DND-41 (cell line): ENCODE measurements around the gene MAP2K5.

ENCODE experiments used
- ATAC-seq: fragments of 200-7000 bp; cut with Tn5 transposase; 3 replicates; pipeline ENCODE4 v1.9.1; 2021; ENCODE audit warnings: low read depth; ENCODE audit not compliant: insufficient read depth
- DNase-seq: peaks from one replicate; pipeline ENCODE4 v3.0.0-alpha.2; 2020
- H2AFZ ChIP-seq: 2 replicates; pipeline ENCODE4 v1.6.0; 2012; ENCODE audit warnings: low read depth, low read length
- H3K27ac ChIP-seq: 2 replicates; pipeline ENCODE4 v1.5.1; 2012; ENCODE audit warnings: low read length, inconsistent platforms
- H3K27me3 ChIP-seq: fragments of 200-600 bp; sonication (generic); 2 replicates; pipeline ENCODE4 v1.6.0; 2012; ENCODE audit warnings: low read length, mild to moderate bottlenecking, inconsistent platforms; ENCODE audit not compliant: insufficient read depth, poor library complexity
- H3K36me3 ChIP-seq: 2 replicates; pipeline ENCODE4 v1.5.1; 2012; ENCODE audit warnings: low read length, inconsistent platforms; ENCODE audit not compliant: insufficient read depth
- H3K4me1 ChIP-seq: 2 replicates; pipeline ENCODE4 v1.5.1; 2012; ENCODE audit warnings: mild to moderate bottlenecking, low read length; ENCODE audit not compliant: insufficient read depth
- H3K4me2 ChIP-seq: 2 replicates; pipeline ENCODE4 v1.6.0; 2012; ENCODE audit warnings: mild to moderate bottlenecking, moderate library complexity, low read length, inconsistent platforms; ENCODE audit not compliant: insufficient read depth
- H3K4me3 ChIP-seq, 2 experiments: fragments of 200-600 bp in 1 of 2; shearing (Covaris generic) in 1 of 2; 2 replicates each; pipeline ENCODE4 v1.5.1; 2012 to 2016; ENCODE audit warnings: inconsistent platforms in 2 of 2, low read length in 2 of 2, mild to moderate bottlenecking in 2 of 2, low read depth in 1 of 2, moderate library complexity in 1 of 2
- H3K79me2 ChIP-seq: 2 replicates; pipeline ENCODE4 v1.6.0; 2012; ENCODE audit warnings: low read length, inconsistent platforms; ENCODE audit not compliant: insufficient read depth
- H3K9ac ChIP-seq: 2 replicates; pipeline ENCODE4 v1.6.0; 2012; ENCODE audit warnings: low read depth, mild to moderate bottlenecking, inconsistent platforms, low read length, moderate library complexity
- H3K9me3 ChIP-seq: 2 replicates; pipeline ENCODE4 v1.5.1; 2012; ENCODE audit warnings: low read length, moderate library complexity, mild to moderate bottlenecking, inconsistent platforms; ENCODE audit not compliant: insufficient read depth, severe bottlenecking
- H4K20me1 ChIP-seq: 2 replicates; pipeline ENCODE4 v1.6.0; 2012; ENCODE audit warnings: low read length; ENCODE audit not compliant: insufficient read depth
- CTCF ChIP-seq: IDR thresholded peaks from 2 replicates; pipeline ENCODE4 v1.5.1; 2012; ENCODE audit warnings: borderline replicate concordance, low read length, moderate library complexity, mild to moderate bottlenecking; ENCODE audit not compliant: poor library complexity, severe bottlenecking; ENCODE audit errors: extremely low read depth
- EZH2 ChIP-seq: IDR thresholded peaks from 3 replicates; pipeline ENCODE4 v1.6.1; 2012; ENCODE audit warnings: borderline replicate concordance, low read depth, mild to moderate bottlenecking, moderate library complexity, low read length, inconsistent platforms; ENCODE audit not compliant: severe bottlenecking

The MAP2K5 gene

GRCh38 chr15:67732671-67733374, 190.3 kb downstream of the MAP2K5 start:
- Histone ChIP-seq H3K27ac (no peak overlapping the region), H2AFZ (no peak overlapping the region), H3K9me3 (no peaks in the 10 kb centered on the region), H4K20me1 (no peaks in the 10 kb centered on the region), H3K27me3 (no peaks in the 10 kb centered on the region), H3K4me3 (no peak overlapping the region), H3K36me3 (no peaks in the 10 kb centered on the region), H3K9ac (no peak overlapping the region), H3K79me2 (no peaks in the 10 kb centered on the region), H3K4me2 (no peak overlapping the region), H3K4me1 (no peaks in the 10 kb centered on the region)
- no peak for ATAC-seq
- TF ChIP-seq EZH2: no peak
- no peak for TF ChIP-seq CTCF
- DNase-seq: no peak

- DNase-seq (no peak), ATAC-seq (no peak)
- Histone ChIP-seq H4K20me1 (no peaks in the 10 kb centered on the region), H3K27me3 (no peaks in the 10 kb centered on the region), H3K4me2 (no peak overlapping the region), H3K9me3 (no peaks in the 10 kb centered on the region), H3K4me1 (no peaks in the 10 kb centered on the region), H2AFZ (no peak overlapping the region), H3K27ac (no peak overlapping the region), H3K9ac (no peak overlapping the region), H3K79me2 (no peaks in the 10 kb centered on the region), H3K36me3 (no peaks in the 10 kb centered on the region), H3K4me3 (no peak overlapping the region)
- no peak for TF ChIP-seq EZH2
- no peak for TF ChIP-seq CTCF
Observed at GRCh38 chr15:67735896-67736295, 193.4 kb downstream of the MAP2K5 start.

- Histone ChIP-seq H3K79me2 (no peaks in the 10 kb centered on the region), H3K4me1 (peaks cover 4% of the 10 kb centered on the region; the same call in 1 of the 2 replicates), H3K9me3 (no peaks in the 10 kb centered on the region), H2AFZ (no peak overlapping the region), H3K4me3 (no peak overlapping the region), H4K20me1 (no peaks in the 10 kb centered on the region), H3K36me3 (no peaks in the 10 kb centered on the region), H3K27me3 (no peaks in the 10 kb centered on the region), H3K27ac (no peak overlapping the region), H3K9ac (no peak overlapping the region), H3K4me2 (no peak overlapping the region)
- ATAC-seq: no peak
- DNase-seq: no peak
- TF ChIP-seq CTCF: no peak
- no peak for TF ChIP-seq EZH2
Observed at GRCh38 chr15:67736810-67737209, 194.3 kb downstream of the MAP2K5 start.
